Adipocyte (in vitro differentiated cells): ENCODE measurements around the gene KCNJ14.
A peak's percentile ranks its signal among the peaks of the same experiment; 100 is the strongest.

Source experiments
- DNase-seq: peaks from one replicate; pipeline ENCODE4 v3.0.0-alpha.2; 2015; ENCODE audit warnings: low read depth
- H3K27me3 ChIP-seq: replicated peaks from 2 replicates; pipeline ENCODE4 v1.7.0; 2013; ENCODE audit warnings: mild to moderate bottlenecking, low read length, moderate library complexity; ENCODE audit not compliant: control insufficient read depth, insufficient read depth
- H3K36me3 ChIP-seq: 2 replicates; pipeline ENCODE4 v1.7.0; 2013; ENCODE audit warnings: low read length, mild to moderate bottlenecking, moderate library complexity; ENCODE audit not compliant: control insufficient read depth, insufficient read depth, severe bottlenecking
- H3K4me1 ChIP-seq: 2 replicates; pipeline ENCODE4 v1.7.0; 2013; ENCODE audit warnings: mild to moderate bottlenecking, low read length, moderate library complexity; ENCODE audit not compliant: control insufficient read depth, insufficient read depth
- H3K4me3 ChIP-seq: 2 replicates; pipeline ENCODE4 v1.7.0; 2013; ENCODE audit warnings: mild to moderate bottlenecking, low read length, moderate library complexity
- H3K9ac ChIP-seq: 2 replicates; pipeline ENCODE4 v1.7.0; 2013; ENCODE audit warnings: mild to moderate bottlenecking, low read length, moderate library complexity
- H3K9me3 ChIP-seq: 2 replicates; pipeline ENCODE4 v1.7.0; 2013; ENCODE audit warnings: mild to moderate bottlenecking, low read length, moderate library complexity; ENCODE audit not compliant: control insufficient read depth

Gene KCNJ14

GRCh38 chr19:48455171-48455907 is at the start of gene KCNJ14:
KCNJ14 (plus strand) TSS chr19:48455574; CDS start chr19:48461725, 6,151 bp downstream.
- no peak within 1 kb of the TSS for H3K9ac ChIP-seq
- no peak within 1 kb of the TSS for H3K4me3 ChIP-seq
- DNase-seq, result no peak
- H3K27me3 ChIP-seq, result no peaks in the 10 kb centered on the region
- H3K36me3 ChIP-seq, result peaks cover 60% of the 10 kb centered on the region
- no peaks in the 10 kb centered on the region for H3K9me3 ChIP-seq
- H3K4me1 ChIP-seq, result no peaks in the 10 kb centered on the region

DNA sequence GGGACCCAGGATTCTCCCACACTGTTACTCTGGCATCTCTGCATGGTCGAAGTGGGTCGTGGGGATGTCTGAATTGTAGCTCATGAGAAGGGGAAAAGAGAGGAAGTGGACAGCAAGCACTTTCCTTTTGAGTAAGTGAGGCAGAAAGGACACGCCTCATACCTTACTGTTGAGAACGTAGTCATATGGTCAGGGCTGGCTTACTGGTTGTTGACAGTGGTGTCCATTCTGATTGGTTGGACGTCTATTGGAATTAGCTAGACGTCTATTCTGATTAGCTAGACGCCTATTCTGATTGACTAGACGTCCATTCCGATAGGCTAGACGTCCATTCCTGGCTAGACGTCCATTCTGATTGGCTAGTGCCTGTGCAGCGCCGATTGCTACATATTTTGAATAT is 49.5 kb upstream of the KCNJ14 start:
- H3K9me3 ChIP-seq, result no peaks in the 10 kb centered on the region
- H3K9ac ChIP-seq, result no peak overlapping the region
- H3K4me1 ChIP-seq, result no peaks in the 10 kb centered on the region
- no peak for DNase-seq
- H3K4me3 ChIP-seq, result no peak overlapping the region
- H3K36me3 ChIP-seq, result no peaks in the 10 kb centered on the region
- H3K27me3 ChIP-seq, result no peaks in the 10 kb centered on the region

GRCh38 chr19:48413879-48414587 is 41.3 kb upstream of the KCNJ14 start:
- Histone ChIP-seq H3K36me3 (no peaks in the 10 kb centered on the region), H3K27me3 (no peaks in the 10 kb centered on the region), H3K9me3 (no peaks in the 10 kb centered on the region), H3K4me1 (no peaks in the 10 kb centered on the region), H3K4me3 (no peak overlapping the region), H3K9ac (no peak overlapping the region)
- no peak for DNase-seq

DNA sequence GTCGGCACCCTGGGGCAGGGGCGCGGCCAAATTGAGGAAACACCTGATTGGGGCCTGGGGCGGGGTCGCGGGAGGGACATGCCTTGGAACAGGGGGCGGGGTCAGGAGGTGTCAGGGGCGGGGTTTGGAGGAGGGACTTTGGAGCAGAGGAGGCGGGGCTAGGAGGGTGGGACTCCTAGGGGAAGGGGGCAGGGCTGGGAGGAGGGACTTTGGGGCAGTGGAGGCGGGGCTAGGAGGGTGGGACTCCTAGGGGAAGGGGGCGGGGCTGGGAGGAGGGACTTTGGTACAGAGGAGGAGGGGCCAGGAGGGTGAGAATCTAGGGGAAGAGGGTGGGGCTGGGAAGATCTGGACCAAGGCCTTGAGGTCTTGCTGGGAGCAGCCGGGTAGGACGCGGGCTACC is 40.0 kb upstream of the KCNJ14 start:
- H3K4me3 ChIP-seq, result no peak overlapping the region
- H3K9me3 ChIP-seq, result no peaks in the 10 kb centered on the region
- H3K9ac ChIP-seq, result no peak overlapping the region
- H3K36me3 ChIP-seq, result no peaks in the 10 kb centered on the region
- no peaks in the 10 kb centered on the region for H3K4me1 ChIP-seq
- DNase-seq, result peak; percentile 70
- no peaks in the 10 kb centered on the region for H3K27me3 ChIP-seq

- no peak for DNase-seq
- no peak overlapping the region for H3K4me3 ChIP-seq
- H3K9me3 ChIP-seq, result no peaks in the 10 kb centered on the region
- peaks cover 3% of the 10 kb centered on the region for H3K4me1 ChIP-seq
- no peaks in the 10 kb centered on the region for H3K27me3 ChIP-seq
- no peaks in the 10 kb centered on the region for H3K36me3 ChIP-seq
- H3K9ac ChIP-seq, result no peak overlapping the region
Measured at GRCh38 chr19:48415806-48416221, 39.6 kb upstream of the KCNJ14 start.

- H3K36me3 ChIP-seq, result no peaks in the 10 kb centered on the region
- no peaks in the 10 kb centered on the region for H3K9me3 ChIP-seq
- H3K27me3 ChIP-seq, result no peaks in the 10 kb centered on the region
- no peak for DNase-seq
- H3K4me1 ChIP-seq, result peaks cover 14% of the 10 kb centered on the region
- H3K9ac ChIP-seq, result no peak overlapping the region
- H3K4me3 ChIP-seq, result no peak overlapping the region
Measured at GRCh38 chr19:48417421-48417820, 38.0 kb upstream of the KCNJ14 start.

DNA sequence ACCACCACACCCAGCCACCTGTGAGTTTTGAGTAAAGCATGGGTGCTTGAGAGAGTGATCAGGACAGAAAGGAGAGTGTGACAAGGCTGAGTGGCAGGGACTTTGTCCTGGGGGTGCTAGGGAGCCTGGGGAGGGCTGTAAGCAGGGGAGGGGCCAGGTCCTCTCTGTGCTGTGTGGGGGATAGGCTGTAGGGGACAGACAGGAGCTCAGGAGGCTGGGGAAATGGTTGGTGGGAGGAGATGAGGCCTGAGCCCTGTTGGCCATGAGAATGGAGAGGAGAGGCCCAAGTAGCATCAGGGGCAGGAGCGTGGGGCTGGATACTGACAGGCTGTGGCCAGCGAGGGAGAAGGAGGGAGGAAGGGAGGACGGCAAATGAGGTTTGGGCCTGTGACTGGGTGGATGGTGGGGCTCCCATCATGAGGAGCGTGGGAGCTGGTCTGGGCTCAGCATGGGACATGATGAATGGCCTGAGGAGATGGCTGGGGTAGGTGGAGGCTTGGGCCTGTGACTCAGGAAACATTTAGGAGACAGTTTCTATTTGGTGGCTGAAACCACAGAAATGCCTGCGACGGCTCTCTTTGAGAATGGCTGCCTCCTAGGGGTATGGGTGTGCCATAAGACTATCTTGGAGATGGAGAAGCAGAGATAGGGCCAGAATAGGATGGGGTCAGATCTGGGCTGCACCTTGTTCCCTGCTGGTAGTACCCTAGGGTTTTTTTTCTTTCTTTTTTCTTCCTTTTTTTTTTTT is 36.9 kb upstream of the KCNJ14 start:
- Histone ChIP-seq H3K36me3 (no peaks in the 10 kb centered on the region), H3K4me3 (no peak overlapping the region), H3K4me1 (peaks cover 14% of the 10 kb centered on the region), H3K9me3 (no peaks in the 10 kb centered on the region), H3K9ac (no peak overlapping the region), H3K27me3 (no peaks in the 10 kb centered on the region)
- DNase-seq, result no peak

DNA sequence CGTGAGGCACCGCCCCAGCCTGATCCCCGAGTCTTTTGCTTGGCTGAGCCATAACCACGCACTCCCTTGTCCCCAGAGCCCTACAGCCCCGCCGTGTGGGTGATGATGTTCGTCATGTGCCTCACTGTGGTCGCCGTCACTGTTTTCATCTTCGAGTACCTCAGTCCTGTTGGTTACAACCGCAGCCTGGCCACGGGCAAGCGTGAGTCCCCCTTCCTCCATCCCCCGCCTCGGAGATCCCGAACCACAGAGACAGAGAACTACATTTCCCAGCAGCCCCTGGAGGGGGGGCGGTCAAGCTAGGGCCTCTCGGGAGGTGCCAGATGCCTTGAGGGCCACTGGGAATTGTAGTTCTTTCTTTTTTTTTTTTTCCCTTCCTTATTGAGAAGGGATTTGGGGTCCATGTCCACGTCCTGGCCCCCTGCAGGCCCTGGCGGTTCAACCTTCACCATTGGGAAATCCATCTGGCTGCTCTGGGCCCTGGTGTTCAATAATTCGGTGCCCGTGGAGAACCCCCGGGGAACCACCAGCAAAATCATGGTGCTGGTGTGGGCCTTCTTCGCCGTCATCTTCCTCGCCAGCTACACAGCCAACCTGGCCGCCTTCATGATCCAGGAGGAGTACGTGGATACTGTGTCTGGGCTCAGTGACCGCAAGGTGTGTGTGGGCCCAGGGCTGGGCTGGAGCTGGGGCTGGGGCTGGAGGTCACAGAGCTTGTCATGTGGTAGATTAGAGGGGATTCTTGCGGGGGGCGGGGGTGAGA is 36.0 kb upstream of the KCNJ14 start:
- Histone ChIP-seq H3K36me3 (no peaks in the 10 kb centered on the region), H3K9me3 (no peaks in the 10 kb centered on the region), H3K4me1 (peaks cover 14% of the 10 kb centered on the region), H3K4me3 (no peak overlapping the region), H3K27me3 (no peaks in the 10 kb centered on the region), H3K9ac (no peak overlapping the region)
- peak; percentile 45 for DNase-seq

DNA sequence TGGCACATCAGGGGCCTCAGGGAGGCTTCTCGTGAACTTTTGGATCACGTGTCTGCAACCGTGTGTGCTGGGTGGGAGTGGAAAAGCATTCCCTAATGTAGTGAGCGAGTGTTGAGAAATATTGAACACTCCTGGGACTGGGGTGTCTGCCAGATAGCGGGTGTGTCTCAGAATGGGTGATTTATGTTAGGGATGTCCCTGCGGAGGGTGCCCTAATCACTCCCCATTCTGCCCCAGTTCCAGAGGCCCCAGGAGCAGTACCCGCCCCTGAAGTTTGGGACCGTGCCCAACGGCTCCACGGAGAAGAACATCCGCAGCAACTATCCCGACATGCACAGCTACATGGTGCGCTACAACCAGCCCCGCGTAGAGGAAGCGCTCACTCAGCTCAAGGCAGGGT is 33.8 kb upstream of the KCNJ14 start:
- no peak for DNase-seq
- Histone ChIP-seq H3K36me3 (no peaks in the 10 kb centered on the region), H3K27me3 (no peaks in the 10 kb centered on the region), H3K9me3 (no peaks in the 10 kb centered on the region), H3K4me1 (peaks cover 19% of the 10 kb centered on the region), H3K9ac (peak overlapping the region; percentile 43), H3K4me3 (peak overlapping the region; percentile 0)

GRCh38 chr19:48424694-48425219 is 30.6 kb upstream of the KCNJ14 start:
- H3K9ac ChIP-seq, result peak overlapping the region; percentile 64
- H3K9me3 ChIP-seq, result no peaks in the 10 kb centered on the region
- H3K36me3 ChIP-seq, result no peaks in the 10 kb centered on the region
- no peaks in the 10 kb centered on the region for H3K27me3 ChIP-seq
- H3K4me3 ChIP-seq, result no peak overlapping the region
- DNase-seq, result peak; percentile 59
- H3K4me1 ChIP-seq, result peaks cover 19% of the 10 kb centered on the region
